ENCODE data around the gene LENG9.

The LENG9 gene

GRCh38 chr19:54436031-54436523, 27.5 kb downstream of the LENG9 start:
- no peak for DNase-seq

GRCh38 chr19:54435551-54436016, 28.0 kb downstream of the LENG9 start:
- no peak for DNase-seq

- no peak for DNase-seq
Measured at GRCh38 chr19:54434873-54435214, 28.7 kb downstream of the LENG9 start.

- DNase-seq = no peak
Measured at GRCh38 chr19:54434112-54434872, 29.3 kb downstream of the LENG9 start.

- no peak for DNase-seq
Measured at GRCh38 chr19:54433697-54434096, 29.9 kb downstream of the LENG9 start.

GRCh38 chr19:54432144-54432738, 31.3 kb downstream of the LENG9 start:
- DNase-seq = no peak

GRCh38 chr19:54431255-54431838, 32.2 kb downstream of the LENG9 start:
- DNase-seq = peak; percentile 20

- no peak for DNase-seq
Measured at GRCh38 chr19:54430306-54431254, 33.0 kb downstream of the LENG9 start.

- DNase-seq = no peak
Measured at GRCh38 chr19:54429545-54430227, 33.9 kb downstream of the LENG9 start.

- DNase-seq = no peak
Measured at GRCh38 chr19:54429176-54429495, 34.4 kb downstream of the LENG9 start.

- no peak for DNase-seq
Measured at GRCh38 chr19:54428323-54429175, 35.0 kb downstream of the LENG9 start.

- no peak for DNase-seq
Measured at GRCh38 chr19:54427586-54427985, 36.0 kb downstream of the LENG9 start.

GRCh38 chr19:54426291-54426931, 37.2 kb downstream of the LENG9 start:
- no peak for DNase-seq

GRCh38 chr19:54425382-54425723, 38.2 kb downstream of the LENG9 start:
- DNase-seq = no peak

GRCh38 chr19:54424660-54425381, 38.8 kb downstream of the LENG9 start:
- DNase-seq = no peak

- DNase-seq = no peak
Measured at GRCh38 chr19:54424201-54424600, 39.4 kb downstream of the LENG9 start.

GRCh38 chr19:54422136-54422535, 41.4 kb downstream of the LENG9 start:
- no peak for DNase-seq

- DNase-seq = no peak
Measured at GRCh38 chr19:54421521-54421920, 42.1 kb downstream of the LENG9 start.

- DNase-seq = no peak
Measured at GRCh38 chr19:54421169-54421516, 42.4 kb downstream of the LENG9 start.

GRCh38 chr19:54420383-54421168, 43.0 kb downstream of the LENG9 start:
- DNase-seq = no peak
